Measurements from ENCODE around the gene NRM. TPM values are rescaled to one million over a fixed set of nuclear protein-coding genes. Genes with fewer than 3 reads are reported as not detected.

Gene NRM
- total RNA-seq, 1 donor from 2014 or later: 3.7 TPM

GRCh38 chr6:30645989-30646388 is 44.8 kb downstream of the NRM start:
- intact Hi-C loops (cut with micrococcal nuclease): no loop called here
- H3K4me3 ChIP-seq: peak overlapping the region; percentile 99
- H3K27me3 ChIP-seq (ENCODE audit: low read depth): no peaks in the 10 kb centered on the region
- peaks cover 31% of the 10 kb centered on the region for H3K36me3 ChIP-seq
- no peak for DNase-seq
- H3K4me1 ChIP-seq: peaks cover 34% of the 10 kb centered on the region
- no peaks in the 10 kb centered on the region for H3K9me3 ChIP-seq (replicated peaks)
- H3K27ac ChIP-seq (replicated peaks): no peak overlapping the region
- no peak for TF ChIP-seq CTCF (IDR thresholded peaks at IDR 0.05; ENCODE audit: borderline replicate concordance)

- peaks cover 26% of the 10 kb centered on the region for H3K36me3 ChIP-seq
- TF ChIP-seq CTCF (IDR thresholded peaks at IDR 0.05; ENCODE audit: borderline replicate concordance): no peak
Observed at GRCh38 chr6:30644769-30645168, 46.0 kb downstream of the NRM start.

GRCh38 chr6:30643656-30644055 is 47.1 kb downstream of the NRM start:
- H3K27ac ChIP-seq (replicated peaks): no peak overlapping the region
- H3K36me3 ChIP-seq: peaks cover 23% of the 10 kb centered on the region
- no peaks in the 10 kb centered on the region for H3K27me3 ChIP-seq (ENCODE audit: low read depth)
- H3K4me1 ChIP-seq: peaks cover 27% of the 10 kb centered on the region
- no peak for DNase-seq
- intact Hi-C loops (cut with micrococcal nuclease): no loop called here
- no peak for TF ChIP-seq CTCF (IDR thresholded peaks at IDR 0.05; ENCODE audit: borderline replicate concordance)
- H3K9me3 ChIP-seq (replicated peaks): no peaks in the 10 kb centered on the region
- H3K4me3 ChIP-seq: no peak overlapping the region

More at GRCh38 chr6:30644769-30645168, 46.0 kb downstream of the NRM start:
- no peak overlapping the region for H3K27ac ChIP-seq (replicated peaks)
- H3K4me3 ChIP-seq: no peak overlapping the region
- no peak for DNase-seq
- no peaks in the 10 kb centered on the region for H3K9me3 ChIP-seq (replicated peaks)
- H3K4me1 ChIP-seq: peaks cover 34% of the 10 kb centered on the region
- no peaks in the 10 kb centered on the region for H3K27me3 ChIP-seq (ENCODE audit: low read depth)
- intact Hi-C loops (cut with micrococcal nuclease): no loop called here

- Histone ChIP-seq H3K27me3 (ENCODE audit: low read depth) (no peaks in the 10 kb centered on the region), H3K36me3 (peaks cover 23% of the 10 kb centered on the region), H3K9me3 (replicated peaks) (no peaks in the 10 kb centered on the region), H3K4me1 (peaks cover 5% of the 10 kb centered on the region), H3K4me3 (no peak overlapping the region), H3K27ac (replicated peaks) (no peak overlapping the region)
- TF ChIP-seq CTCF (IDR thresholded peaks at IDR 0.05; ENCODE audit: borderline replicate concordance): no peak
- intact Hi-C loops (cut with micrococcal nuclease): no loop called here
- DNase-seq: no peak
Observed at GRCh38 chr6:30641048-30641447, 49.7 kb downstream of the NRM start.

- Histone ChIP-seq H3K4me3 (no peak overlapping the region), H3K4me1 (no peaks in the 10 kb centered on the region), H3K27me3 (ENCODE audit: low read depth) (no peaks in the 10 kb centered on the region), H3K27ac (replicated peaks) (no peak overlapping the region), H3K36me3 (peaks cover 23% of the 10 kb centered on the region), H3K9me3 (replicated peaks) (no peaks in the 10 kb centered on the region)
- intact Hi-C loops (cut with micrococcal nuclease): no loop called here
- no peak for DNase-seq
- TF ChIP-seq CTCF (IDR thresholded peaks at IDR 0.05; ENCODE audit: borderline replicate concordance): no peak
Observed at GRCh38 chr6:30640481-30640880, 50.3 kb downstream of the NRM start.

Other genes starting within 250 kb of the NRM start
- 142 TPM for gene HLA-E, start 201.5 kb downstream of the NRM start, total RNA-seq
- 18.3 TPM for gene GNL1, start 134.5 kb downstream of the NRM start, total RNA-seq
- 2.0 TPM for gene PRR3, start 133.7 kb downstream of the NRM start, total RNA-seq
- 38.8 TPM for gene ABCF1, start 119.5 kb downstream of the NRM start, total RNA-seq
- gene PPP1R10, start 73.7 kb downstream of the NRM start, total RNA-seq: 31.5 TPM
- 119 TPM for gene MRPS18B, start 73.1 kb downstream of the NRM start, total RNA-seq
- gene ATAT1, start 64.1 kb downstream of the NRM start, total RNA-seq: 2.7 TPM
- gene C6orf136, start 43.9 kb downstream of the NRM start, total RNA-seq: 57.3 TPM
- gene DHX16, start 18.0 kb downstream of the NRM start, total RNA-seq: 22.1 TPM
- gene PPP1R18, start 4.3 kb downstream of the NRM start, total RNA-seq: 14.5 TPM
- gene MDC1, start 26.3 kb upstream of the NRM start, total RNA-seq: 14.1 TPM
- 187 TPM for gene TUBB, start 29.4 kb upstream of the NRM start, total RNA-seq
- gene FLOT1, start 51.7 kb upstream of the NRM start, total RNA-seq: 223 TPM
- 41.4 TPM for gene IER3, start 53.6 kb upstream of the NRM start, total RNA-seq
- gene DDR1, start 193.5 kb upstream of the NRM start, total RNA-seq: 28.2 TPM
- 23.0 TPM for gene GTF2H4, start 217.2 kb upstream of the NRM start, total RNA-seq
- gene VARS2, start 223.3 kb upstream of the NRM start, total RNA-seq: 21.0 TPM
- gene SFTA2, start 241.2 kb upstream of the NRM start, total RNA-seq: not detected
- not detected for gene MUCL3, start 250.0 kb upstream of the NRM start, total RNA-seq